A204.1 (cell line): ENCODE results near the gene AK8.
"Not testable (repeated sequence)": the region's sequence is repeated elsewhere in the genome, so short reads cannot be mapped to it uniquely, and the experiment has no call there.

Experiments used
- FAIRE-seq: peaks from 2 replicates; lab custom pipeline; 2012; peaks lifted over from hg19 to GRCh38; lab: Jason Lieb, UNC

The AK8 gene

DNA sequence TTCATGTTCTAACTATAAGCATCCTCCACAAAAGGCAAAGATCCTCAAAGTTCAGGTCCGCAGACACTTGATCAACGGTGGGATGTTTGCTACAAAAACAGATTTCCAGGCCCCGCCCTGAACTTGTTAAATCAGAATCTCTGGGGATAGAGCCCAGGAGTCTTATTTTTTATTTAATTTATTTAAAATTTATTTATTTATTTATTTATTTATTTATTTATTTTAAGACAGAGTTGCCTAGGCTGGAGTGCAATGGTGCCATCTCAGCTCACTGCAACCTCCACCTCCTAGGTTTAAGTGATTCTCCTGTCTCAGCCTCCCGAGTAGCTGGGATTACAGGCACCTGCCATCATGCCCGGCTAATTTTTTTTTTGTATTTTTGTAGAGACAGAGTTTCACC is 166.9 kb downstream of the AK8 start:
- not testable (repeated sequence) for FAIRE-seq

DNA sequence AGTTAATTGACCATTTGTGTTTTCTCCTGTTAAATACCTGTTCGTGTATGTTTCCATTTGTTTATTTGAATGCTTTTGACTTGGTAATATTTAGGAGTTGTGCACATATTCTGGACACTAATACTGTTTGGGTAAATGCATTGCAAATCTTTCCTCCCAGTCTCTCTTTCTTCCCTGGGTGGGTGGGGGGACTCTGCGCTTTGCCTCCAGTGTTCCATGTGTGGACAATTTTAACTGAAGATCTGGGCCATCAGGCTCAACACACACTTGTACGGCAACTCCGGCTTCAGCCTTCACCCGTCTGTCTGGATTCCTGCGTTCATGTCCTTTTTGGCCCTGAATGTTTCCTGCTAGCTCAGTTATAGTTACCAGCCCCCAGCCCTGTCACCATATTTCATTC is 167.8 kb downstream of the AK8 start:
- FAIRE-seq = no peak

DNA sequence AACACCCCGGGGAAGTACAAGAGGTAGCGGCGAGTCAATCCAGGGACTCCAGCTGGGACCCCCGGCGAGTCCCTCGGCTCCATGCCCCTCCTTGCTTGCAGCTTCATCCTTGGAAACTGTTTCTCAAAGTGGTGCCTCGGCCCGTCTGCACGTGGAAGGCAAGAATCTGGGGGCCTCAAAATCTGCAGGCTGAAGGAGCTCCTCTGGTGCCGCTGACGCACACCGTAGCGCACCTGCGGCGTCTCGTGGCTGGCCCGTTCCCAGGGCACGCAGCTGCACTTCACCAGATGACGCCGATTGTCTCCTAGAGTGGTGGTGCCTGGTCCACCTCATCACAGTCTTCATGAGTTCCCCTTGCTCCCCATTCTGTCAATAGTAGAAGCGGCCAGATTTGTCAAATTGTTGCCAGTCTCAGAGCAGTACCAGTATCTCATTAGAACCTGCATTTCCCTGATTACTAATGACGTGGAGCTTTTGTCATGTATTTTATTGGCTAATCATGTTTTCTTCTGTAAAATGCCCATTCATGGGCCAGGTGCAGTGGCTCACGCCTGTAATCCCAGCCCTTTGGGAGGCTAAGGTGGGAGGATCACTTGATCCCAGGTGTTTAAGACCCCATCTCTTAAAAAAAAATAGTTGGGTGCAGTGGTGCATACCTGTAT is 169.2 kb downstream of the AK8 start:
- no peak for FAIRE-seq

DNA sequence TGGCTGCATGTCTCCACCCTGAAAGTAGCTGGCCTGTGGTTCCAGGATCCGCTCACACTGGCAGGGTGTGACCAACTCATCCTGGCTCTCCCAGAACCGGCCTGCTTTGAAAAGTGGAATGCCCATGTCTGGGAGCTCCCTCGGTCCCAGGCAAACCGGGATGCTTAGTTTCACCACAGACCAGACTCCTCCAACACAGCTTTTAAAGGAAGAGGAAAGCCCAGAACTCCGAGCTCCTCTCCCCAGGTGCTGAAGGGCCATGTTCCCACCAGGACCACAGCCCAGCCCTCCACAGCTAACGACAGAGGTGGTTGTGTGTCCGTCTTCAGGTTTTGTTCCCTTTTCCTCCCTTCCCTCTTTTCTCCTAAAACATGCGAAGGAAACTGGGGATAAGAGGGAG is 169.8 kb downstream of the AK8 start:
- no peak for FAIRE-seq

DNA sequence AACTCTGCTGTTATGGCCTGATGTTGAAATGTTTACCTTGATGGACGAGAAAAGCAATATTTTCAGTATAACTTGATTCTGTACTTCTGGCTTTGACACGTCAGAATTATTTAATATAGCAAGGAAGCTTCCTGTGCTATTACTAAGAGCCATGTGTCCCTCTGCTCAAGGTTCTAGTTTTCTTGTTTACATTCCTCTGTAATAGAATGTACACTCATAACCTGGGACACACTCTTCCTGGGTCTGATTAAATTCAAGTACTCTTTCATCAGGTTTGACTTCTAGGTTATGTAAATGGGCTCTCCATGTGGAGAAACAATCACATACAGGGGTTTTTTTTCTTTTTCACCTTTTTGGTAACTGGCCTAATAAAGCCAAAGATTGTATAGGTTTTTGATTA is 174.7 kb downstream of the AK8 start:
- FAIRE-seq = no peak

DNA sequence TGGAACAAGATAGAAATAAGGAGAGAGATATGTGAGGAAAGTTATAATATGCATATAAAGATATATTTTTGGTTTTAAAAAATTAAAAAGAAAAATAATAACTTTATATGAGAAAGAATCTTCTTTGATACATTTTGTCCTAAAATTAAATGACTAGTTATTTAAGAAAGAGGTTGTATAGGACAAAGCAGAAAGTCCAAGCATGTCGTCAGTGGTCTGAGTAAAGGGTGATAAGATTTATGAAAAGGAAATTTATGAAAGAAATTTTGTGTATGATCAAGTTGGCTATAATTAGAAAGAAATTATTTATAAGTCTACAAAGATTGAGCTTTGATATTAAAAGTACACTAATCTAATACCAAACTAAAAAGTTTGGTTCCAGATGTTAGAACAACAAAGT is 175.8 kb downstream of the AK8 start:
- no peak for FAIRE-seq

DNA sequence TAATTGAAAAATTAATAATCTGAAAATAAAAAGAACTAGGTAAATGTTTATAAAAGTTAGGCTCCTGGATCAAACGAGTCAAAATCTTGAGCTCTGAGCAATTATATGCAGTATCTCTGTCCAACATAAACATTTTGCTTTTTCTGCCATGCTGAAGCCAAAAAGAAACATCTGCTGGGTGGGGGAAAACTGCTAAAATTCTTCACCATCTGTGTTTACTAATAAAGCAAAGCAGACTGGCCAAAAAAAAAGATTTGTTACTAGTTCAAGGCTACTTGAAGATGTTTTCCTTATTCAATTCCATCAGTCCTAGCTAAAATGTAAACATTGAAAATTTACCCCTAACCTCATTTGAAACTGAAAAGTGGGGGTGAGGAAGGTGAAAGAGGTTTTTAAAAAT is 178.1 kb downstream of the AK8 start:
- FAIRE-seq = no peak

DNA sequence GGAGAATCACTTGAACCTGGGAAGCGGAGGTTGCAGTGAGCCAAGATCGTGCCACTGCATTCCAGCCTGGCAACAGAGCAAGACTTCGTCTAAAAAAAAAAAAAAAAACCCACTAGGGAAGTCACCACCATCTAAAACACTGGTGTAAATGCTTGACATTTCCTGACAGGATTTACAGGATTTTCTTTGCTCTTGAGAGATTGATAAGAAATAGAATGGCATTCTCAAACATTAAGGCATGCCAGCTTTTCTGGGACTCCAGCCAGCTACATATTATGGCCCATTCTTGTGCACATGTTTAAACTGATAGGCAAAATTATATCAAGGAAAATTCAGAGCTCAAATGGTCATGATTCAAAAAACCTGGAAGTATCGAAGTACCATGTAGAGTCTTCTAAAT is 179.1 kb downstream of the AK8 start:
- FAIRE-seq = no peak

DNA sequence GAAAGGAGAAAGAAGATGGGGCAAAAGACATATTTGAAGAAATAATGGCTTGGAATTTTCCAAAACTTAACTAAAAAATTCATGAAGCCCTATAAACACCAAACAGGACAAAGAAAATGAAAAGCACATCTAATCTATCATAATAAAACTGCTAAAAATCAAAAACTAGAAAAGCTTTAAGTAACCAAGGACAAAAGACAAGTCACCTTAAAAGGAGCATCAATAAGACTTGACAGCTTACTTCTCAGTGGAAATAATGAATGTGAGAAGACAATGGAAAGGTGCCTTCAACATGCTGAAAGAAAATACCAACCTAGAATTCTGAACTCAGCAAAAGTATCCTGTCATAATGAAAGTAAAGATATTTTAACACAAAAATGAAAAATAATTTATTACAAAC is 180.9 kb downstream of the AK8 start:
- FAIRE-seq = no peak

DNA sequence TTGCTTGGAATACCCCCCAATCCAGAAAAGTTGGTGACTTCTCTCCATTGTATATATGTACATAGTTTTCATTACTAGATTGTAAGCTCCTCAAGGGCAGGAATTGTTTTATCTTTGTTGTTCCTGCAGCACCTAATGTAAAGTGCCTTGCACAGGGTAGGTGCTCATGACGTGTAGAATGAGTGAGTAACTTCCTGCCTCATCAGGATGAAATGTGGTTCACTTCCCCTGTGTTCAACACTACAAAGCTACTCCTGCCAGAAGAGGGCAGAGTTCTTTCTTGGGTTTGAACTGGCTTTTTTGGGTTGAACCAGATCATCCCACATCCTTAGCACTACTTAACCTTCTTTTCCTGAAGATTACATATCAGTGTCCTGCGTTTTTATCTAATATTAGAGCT is 183.9 kb downstream of the AK8 start:
- FAIRE-seq = no peak

DNA sequence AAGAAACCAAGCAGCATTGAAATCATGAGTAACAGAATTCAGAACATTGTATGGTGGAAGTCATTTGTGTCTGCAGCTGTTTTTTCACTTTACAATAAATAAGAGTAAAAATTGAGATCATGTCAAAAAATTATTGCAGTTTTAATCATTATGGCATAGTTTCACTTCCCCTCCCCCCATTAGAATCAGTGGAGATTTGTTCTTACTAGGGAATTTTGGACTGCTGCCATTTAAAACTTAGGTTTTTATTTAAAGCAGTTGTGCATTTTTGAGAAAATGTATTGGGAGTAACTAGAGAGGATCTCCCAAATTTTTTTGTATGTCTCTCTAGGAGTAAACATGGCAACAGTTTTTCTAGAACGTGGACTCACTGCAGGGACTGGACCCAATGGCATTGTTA is 187.4 kb downstream of the AK8 start:
- FAIRE-seq = no peak

DNA sequence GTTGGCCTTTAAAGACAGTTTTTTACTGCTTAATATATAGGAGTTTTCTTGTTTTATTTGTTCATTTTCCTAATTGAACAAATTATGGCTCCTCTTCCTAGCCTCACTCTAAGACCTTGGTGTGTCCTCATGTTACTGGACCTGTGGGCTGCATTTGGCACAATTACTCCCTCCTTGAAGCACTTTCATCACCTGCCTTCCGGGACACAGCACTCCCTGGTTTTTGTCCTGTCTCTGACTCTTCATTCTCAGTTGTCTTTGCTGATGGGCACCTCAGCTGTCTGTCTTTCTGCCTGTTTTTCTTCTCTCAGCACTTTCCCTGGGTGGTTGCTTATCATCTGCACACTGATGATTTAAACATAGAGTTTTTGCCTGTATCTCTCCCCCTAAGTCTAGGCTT is 194.2 kb downstream of the AK8 start:
- no peak for FAIRE-seq

DNA sequence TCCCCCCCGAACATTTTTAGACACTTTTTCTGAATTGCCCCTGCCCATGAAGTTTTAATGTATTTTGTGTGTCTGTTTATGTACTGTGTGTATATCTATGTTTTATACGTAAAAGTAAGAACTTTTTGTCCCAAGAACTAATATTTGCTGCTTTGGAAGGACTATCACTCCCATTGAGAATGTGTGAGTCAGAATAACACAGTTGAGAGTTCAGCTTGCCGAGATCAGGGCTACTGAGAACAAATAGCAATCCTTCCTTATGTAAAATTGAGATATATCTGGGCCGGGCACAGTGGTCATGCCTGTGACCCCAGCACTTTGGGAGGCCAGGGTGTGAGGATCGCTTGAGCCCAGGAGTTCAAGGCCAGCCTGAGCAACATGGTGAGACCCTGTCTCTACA is 196.5 kb downstream of the AK8 start:
- FAIRE-seq = no peak

DNA sequence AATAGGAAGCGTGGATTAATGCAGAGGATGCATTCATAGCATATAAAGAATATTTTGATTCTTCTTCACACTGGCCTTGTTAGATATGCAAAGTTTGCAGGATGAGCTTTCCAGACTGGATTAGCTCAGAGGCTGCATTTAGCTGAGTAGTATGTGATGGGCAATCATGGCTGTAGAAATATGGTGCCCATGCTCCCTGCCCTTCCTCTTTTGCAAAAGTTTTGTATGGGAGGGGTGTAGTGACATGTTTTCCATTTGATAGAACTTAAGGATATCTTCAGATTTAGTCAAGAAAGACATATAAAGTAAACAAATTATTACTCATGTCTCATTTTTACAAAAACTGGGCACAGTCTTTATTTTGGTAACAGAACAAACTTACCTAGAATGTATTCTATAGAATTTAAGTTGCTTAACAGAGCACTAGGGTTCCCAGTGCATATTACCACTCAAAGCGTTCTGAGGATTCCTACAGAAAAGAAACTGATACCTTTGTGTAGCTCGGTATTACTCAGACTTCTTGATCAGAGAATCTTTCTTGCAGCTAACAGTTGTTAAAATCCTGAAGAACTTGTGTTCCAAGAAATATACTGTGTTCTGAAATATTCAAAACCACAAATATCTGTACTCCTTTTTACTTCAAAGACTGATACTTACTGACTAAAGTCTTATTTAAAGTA is 198.0 kb downstream of the AK8 start:
- FAIRE-seq = no peak

DNA sequence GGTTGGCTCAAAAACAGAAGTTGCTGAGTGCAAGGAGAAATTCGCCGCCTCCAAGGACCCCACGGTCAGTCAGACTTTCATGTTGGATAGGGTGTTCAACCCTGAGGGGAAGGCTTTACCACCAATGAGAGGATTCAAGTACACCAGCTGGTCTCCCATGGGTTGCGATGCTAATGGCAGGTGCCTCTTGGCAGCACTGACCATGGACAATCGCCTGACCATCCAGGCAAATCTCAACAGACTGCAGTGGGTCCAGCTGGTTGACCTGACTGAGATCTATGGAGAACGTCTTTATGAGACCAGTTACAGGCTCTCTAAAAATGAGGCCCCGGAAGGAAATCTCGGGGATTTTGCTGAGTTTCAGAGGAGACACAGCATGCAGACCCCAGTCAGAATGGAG is 200.1 kb downstream of the AK8 start:
- no peak for FAIRE-seq
